ENCODE measurements around the gene UBXN6.

UBXN6 gene

DNA sequence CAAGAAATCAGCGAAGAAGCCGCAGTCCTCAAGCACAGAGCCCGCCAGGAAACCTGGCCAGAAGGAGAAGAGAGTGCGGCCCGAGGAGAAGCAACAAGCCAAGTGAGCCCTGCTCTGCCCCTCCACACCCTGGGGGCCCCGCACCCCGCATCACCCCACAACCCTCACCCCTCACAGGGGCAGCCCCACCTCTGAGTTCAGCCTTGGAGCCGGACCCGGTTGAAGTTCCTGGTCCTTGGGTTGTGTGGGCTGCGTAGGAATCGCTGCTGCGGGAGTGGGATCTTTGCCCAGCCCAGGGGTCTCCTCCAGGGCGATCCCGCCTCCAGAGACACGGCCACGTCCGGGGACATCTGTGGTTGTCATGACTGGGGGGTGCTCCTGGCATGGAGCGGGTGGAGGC, 38.7 kb upstream of the UBXN6 start:
- Histone ChIP-seq H3K36me3 (peaks cover 87% of the 10 kb centered on the region), H3K27ac (no peak overlapping the region), H3K27me3 (no peaks in the 10 kb centered on the region)

DNA sequence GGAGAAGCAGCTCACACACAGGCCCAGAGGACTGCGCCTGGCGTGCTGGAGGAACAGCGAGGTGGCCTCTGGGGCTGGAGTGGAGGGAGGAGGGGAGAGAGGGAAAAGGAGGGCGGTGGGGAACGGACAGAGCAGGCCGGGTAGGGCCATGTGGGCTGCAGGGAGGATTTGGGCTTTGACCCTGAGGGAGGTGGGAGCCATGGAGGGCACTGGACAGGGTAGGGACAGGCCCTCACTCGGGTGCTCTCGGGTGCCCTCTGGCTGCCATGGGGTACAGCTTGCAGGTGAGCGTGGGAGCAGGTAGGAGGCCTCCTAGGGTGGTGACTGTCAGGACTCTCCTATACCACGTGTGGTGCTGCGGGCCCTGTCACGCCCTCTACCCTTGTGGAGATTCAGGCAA, 37.9 kb upstream of the UBXN6 start:
- Histone ChIP-seq H3K4me3 (ENCODE audit: low read depth in 1 of 2, low read length in 1 of 2) (no peak overlapping the region), H3K9me3 (no peaks in the 10 kb centered on the region), H3K27me3 (no peaks in the 10 kb centered on the region), H3K27ac (no peak overlapping the region), H3K4me1 (ENCODE audit: control insufficient read depth in 1 of 2, insufficient read depth in 1 of 2, low read depth in 1 of 2, low read length in 1 of 2) (no peaks in the 10 kb centered on the region), H3K36me3 (peaks cover 80% of the 10 kb centered on the region)
- TF ChIP-seq, protein P1, sequence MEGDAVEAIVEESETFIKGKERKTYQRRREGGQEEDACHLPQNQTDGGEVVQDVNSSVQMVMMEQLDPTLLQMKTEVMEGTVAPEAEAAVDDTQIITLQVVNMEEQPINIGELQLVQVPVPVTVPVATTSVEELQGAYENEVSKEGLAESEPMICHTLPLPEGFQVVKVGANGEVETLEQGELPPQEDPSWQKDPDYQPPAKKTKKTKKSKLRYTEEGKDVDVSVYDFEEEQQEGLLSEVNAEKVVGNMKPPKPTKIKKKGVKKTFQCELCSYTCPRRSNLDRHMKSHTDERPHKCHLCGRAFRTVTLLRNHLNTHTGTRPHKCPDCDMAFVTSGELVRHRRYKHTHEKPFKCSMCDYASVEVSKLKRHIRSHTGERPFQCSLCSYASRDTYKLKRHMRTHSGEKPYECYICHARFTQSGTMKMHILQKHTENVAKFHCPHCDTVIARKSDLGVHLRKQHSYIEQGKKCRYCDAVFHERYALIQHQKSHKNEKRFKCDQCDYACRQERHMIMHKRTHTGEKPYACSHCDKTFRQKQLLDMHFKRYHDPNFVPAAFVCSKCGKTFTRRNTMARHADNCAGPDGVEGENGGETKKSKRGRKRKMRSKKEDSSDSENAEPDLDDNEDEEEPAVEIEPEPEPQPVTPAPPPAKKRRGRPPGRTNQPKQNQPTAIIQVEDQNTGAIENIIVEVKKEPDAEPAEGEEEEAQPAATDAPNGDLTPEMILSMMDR (IDR thresholded peaks at IDR 0.05): no peak

More for the DNA sequence above, 38.7 kb upstream of the UBXN6 start:
- TF ChIP-seq, protein P1 (IDR thresholded peaks at IDR 0.05): no peak
- H3K4me3 ChIP-seq (ENCODE audit: low read depth in 1 of 2, low read length in 1 of 2): no peak overlapping the region
- H3K9me3 ChIP-seq: no peaks in the 10 kb centered on the region
- H3K4me1 ChIP-seq (ENCODE audit: control insufficient read depth in 1 of 2, insufficient read depth in 1 of 2, low read depth in 1 of 2, low read length in 1 of 2): no peaks in the 10 kb centered on the region

DNA sequence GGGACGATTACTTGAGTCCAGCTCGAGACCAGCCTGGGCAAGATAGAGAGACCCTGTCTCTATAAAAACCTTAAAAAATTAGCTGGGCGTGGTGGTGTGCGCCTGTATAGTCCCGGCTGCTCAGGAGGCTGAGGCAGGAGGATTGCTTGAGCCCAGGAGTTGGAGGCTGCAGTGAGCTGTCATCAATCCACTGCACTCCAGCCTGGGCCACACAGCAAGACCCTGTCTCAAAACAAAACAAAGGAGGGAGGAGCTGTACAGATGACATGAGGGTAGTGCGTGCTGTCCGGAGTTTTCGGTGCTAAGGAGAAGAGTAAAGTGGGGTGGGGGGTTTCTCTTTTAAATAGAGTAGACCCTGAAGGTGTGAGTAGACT, 37.1 kb upstream of the UBXN6 start:
- Histone ChIP-seq H3K4me3 (ENCODE audit: low read depth in 1 of 2, low read length in 1 of 2) (no peak overlapping the region), H3K9me3 (no peaks in the 10 kb centered on the region), H3K27me3 (no peaks in the 10 kb centered on the region), H3K27ac (no peak overlapping the region), H3K36me3 (peaks cover 82% of the 10 kb centered on the region), H3K4me1 (ENCODE audit: control insufficient read depth in 1 of 2, insufficient read depth in 1 of 2, low read depth in 1 of 2, low read length in 1 of 2) (no peaks in the 10 kb centered on the region)
- TF ChIP-seq, protein P1 (IDR thresholded peaks at IDR 0.05): no peak

DNA sequence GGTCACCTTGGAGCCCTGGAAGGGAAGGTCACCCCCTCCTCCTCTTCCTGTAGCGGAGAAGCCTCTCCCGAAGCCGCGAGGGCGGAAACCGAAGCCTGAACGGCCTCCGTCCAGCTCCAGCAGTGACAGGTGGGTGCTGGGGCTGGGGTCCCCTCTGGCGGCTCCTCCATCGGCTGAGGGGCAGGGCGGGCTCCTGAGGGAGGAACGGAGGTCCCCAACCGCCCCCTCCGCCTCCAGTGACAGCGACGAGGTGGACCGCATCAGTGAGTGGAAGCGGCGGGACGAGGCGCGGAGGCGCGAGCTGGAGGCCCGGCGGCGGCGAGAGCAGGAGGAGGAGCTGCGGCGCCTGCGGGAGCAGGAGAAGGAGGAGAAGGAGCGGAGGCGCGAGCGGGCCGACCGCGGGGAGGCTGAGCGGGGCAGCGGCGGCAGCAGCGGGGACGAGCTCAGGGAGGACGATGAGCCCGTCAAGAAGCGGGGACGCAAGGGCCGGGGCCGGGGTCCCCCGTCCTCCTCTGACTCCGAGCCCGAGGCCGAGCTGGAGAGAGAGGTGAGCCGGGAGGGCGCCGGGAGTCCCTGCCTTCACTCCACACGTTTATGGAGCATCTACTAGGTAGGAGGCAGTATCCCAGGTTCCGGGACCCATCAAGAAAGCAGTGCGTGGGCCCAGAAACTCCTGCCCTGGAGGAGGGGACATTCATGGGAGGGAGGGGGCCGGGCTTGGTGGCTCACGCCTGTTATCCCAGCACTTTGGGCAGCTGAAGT, 36.5 kb upstream of the UBXN6 start:
- Histone ChIP-seq H3K36me3 (peaks cover 82% of the 10 kb centered on the region), H3K27ac (no peak overlapping the region), H3K27me3 (no peaks in the 10 kb centered on the region), H3K9me3 (no peaks in the 10 kb centered on the region), H3K4me1 (ENCODE audit: control insufficient read depth in 1 of 2, insufficient read depth in 1 of 2, low read depth in 1 of 2, low read length in 1 of 2) (no peaks in the 10 kb centered on the region), H3K4me3 (ENCODE audit: low read depth in 1 of 2, low read length in 1 of 2) (no peak overlapping the region)
- TF ChIP-seq, protein P1 (IDR thresholded peaks at IDR 0.05): no peak

DNA sequence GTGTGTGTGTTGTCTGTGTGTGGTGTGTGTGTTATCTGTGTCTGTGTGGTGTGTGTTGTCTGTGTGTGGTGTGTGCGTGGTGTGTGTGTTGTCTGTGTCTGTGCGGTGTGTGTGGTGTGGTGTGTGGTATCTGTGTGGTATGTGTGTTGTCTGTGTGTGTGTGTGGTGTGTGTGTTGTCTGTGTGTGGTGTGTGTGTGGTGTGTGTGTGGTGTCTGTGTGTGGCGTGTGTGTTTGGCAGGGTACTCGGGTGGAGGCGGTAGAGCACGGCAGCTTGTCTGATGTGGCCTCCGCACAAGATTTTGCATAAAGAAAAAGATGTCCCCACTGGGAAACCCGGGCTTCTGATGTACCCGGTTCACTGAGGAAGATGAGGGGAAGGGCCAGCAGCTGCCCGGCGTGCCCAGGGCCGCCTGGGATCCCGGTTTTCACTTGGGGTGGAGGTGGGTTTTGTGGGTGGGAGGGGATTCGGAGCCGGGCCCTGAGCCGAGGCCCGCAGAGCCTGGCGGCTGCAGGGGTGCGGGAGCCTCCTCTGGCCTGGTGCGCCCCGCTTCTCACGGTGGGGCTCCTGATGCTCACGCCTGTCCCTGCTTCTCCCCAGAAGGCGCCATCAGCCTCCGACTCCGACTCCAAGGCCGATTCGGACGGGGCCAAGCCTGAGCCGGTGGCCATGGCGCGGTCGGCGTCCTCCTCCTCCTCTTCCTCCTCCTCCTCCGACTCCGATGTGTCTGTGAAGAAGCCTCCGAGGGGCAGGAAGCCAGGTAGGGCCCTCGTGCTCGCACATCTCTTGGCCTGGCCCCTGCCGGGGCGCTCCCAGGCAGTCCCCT, 35.7 kb upstream of the UBXN6 start:
- Histone ChIP-seq H3K27ac (no peak overlapping the region), H3K36me3 (peaks cover 82% of the 10 kb centered on the region), H3K4me1 (ENCODE audit: control insufficient read depth in 1 of 2, insufficient read depth in 1 of 2, low read depth in 1 of 2, low read length in 1 of 2) (no peaks in the 10 kb centered on the region), H3K9me3 (no peaks in the 10 kb centered on the region), H3K27me3 (no peaks in the 10 kb centered on the region), H3K4me3 (ENCODE audit: low read depth in 1 of 2, low read length in 1 of 2) (no peak overlapping the region)
- TF ChIP-seq, protein P1 (IDR thresholded peaks at IDR 0.05): no peak

All from neutrophil (primary cell).